Trophoblast cell (in vitro differentiated cells and primary cell): ENCODE results near the gene PSENEN.

Experiments used
- DNase-seq, 2 donors: peaks; one replicate each; pipeline ENCODE4 v3.0.0-alpha.2; 2016
- H2AFZ ChIP-seq: 2 replicates; pipeline ENCODE4 v1.6.1; 2013; ENCODE audit warnings: low read length, moderate library complexity, mild to moderate bottlenecking; ENCODE audit not compliant: insufficient read depth, poor library complexity
- H2AK5ac ChIP-seq: 2 replicates; pipeline ENCODE4 v1.6.1; 2013; ENCODE audit warnings: mild to moderate bottlenecking, low read length
- H2BK120ac ChIP-seq: 2 replicates; pipeline ENCODE4 v1.6.1; 2013; ENCODE audit warnings: low read length, mild to moderate bottlenecking, moderate library complexity; ENCODE audit not compliant: insufficient read depth, poor library complexity
- H2BK12ac ChIP-seq: 2 replicates; pipeline ENCODE4 v1.6.1; 2013; ENCODE audit warnings: mild to moderate bottlenecking, low read length, moderate library complexity
- H2BK5ac ChIP-seq: 2 replicates; pipeline ENCODE4 v1.6.1; 2013; ENCODE audit warnings: low read length, low read depth, moderate library complexity, mild to moderate bottlenecking; ENCODE audit not compliant: poor library complexity
- H3K14ac ChIP-seq: 2 replicates; pipeline ENCODE4 v1.6.1; 2013; ENCODE audit warnings: mild to moderate bottlenecking, low read length
- H3K18ac ChIP-seq: 2 replicates; pipeline ENCODE4 v1.6.1; 2013; ENCODE audit warnings: mild to moderate bottlenecking, low read length
- H3K23ac ChIP-seq: 2 replicates; pipeline ENCODE4 v1.6.1; 2013; ENCODE audit warnings: low read length
- H3K27ac ChIP-seq: 2 replicates; pipeline ENCODE4 v1.5.1; 2013; ENCODE audit warnings: low read depth, mild to moderate bottlenecking, inconsistent platforms, low read length, moderate library complexity
- H3K27me3 ChIP-seq: 2 replicates; pipeline ENCODE4 v1.6.1; 2013; ENCODE audit warnings: inconsistent platforms, mild to moderate bottlenecking, low read length, moderate library complexity; ENCODE audit not compliant: insufficient read depth
- H3K36me3 ChIP-seq, 2 experiments: 1 replicate in 1 of 2; 2 replicates in 1 of 2; pipeline ENCODE4 v1.6.1; 2013; ENCODE audit warnings: low read length in 2 of 2, mild to moderate bottlenecking in 2 of 2, moderate library complexity in 1 of 2; ENCODE audit not compliant: insufficient read depth in 2 of 2, control insufficient read depth in 1 of 2
- H3K4ac ChIP-seq: 2 replicates; pipeline ENCODE4 v1.6.1; 2013; ENCODE audit warnings: low read depth, mild to moderate bottlenecking, low read length, moderate library complexity
- H3K4me1 ChIP-seq, 2 experiments: 1 replicate in 1 of 2; 2 replicates in 1 of 2; pipeline ENCODE4 v1.6.1; 2013; ENCODE audit warnings: low read length in 2 of 2, mild to moderate bottlenecking in 2 of 2, moderate library complexity in 1 of 2; ENCODE audit not compliant: insufficient read depth in 2 of 2, control insufficient read depth in 1 of 2
- H3K4me2 ChIP-seq: 2 replicates; pipeline ENCODE4 v1.6.1; 2013; ENCODE audit warnings: inconsistent platforms, mild to moderate bottlenecking, low read length, moderate library complexity
- H3K4me3 ChIP-seq: 2 replicates; pipeline ENCODE4 v1.5.1; 2013; ENCODE audit warnings: mild to moderate bottlenecking, low read depth, low read length, inconsistent platforms
- H3K79me1 ChIP-seq: one replicate; pipeline ENCODE4 v1.6.1; 2013; ENCODE audit warnings: low read length
- H3K79me2 ChIP-seq: 2 replicates; pipeline ENCODE4 v1.6.1; 2013; ENCODE audit warnings: low read length, mild to moderate bottlenecking; ENCODE audit not compliant: control insufficient read depth, insufficient read depth, poor library complexity
- H3K9ac ChIP-seq: 2 replicates; pipeline ENCODE4 v1.6.1; 2013; ENCODE audit warnings: mild to moderate bottlenecking, low read length
- H3K9me3 ChIP-seq: 2 replicates; pipeline ENCODE4 v1.6.1; 2013; ENCODE audit warnings: low read depth, mild to moderate bottlenecking, control low read depth, inconsistent platforms, low read length; ENCODE audit not compliant: insufficient read depth
- H4K12ac ChIP-seq: 2 replicates; pipeline ENCODE4 v1.6.1; 2013; ENCODE audit warnings: low read depth, mild to moderate bottlenecking, low read length, moderate library complexity
- H4K8ac ChIP-seq: 2 replicates; pipeline ENCODE4 v1.6.1; 2013; ENCODE audit warnings: low read depth, mild to moderate bottlenecking, low read length, moderate library complexity
- H4K91ac ChIP-seq: one replicate; pipeline ENCODE4 v1.6.1; 2013; ENCODE audit warnings: low read depth, mild to moderate bottlenecking, low read length, moderate library complexity
- WGBS: extraction: QIAGEN DNeasy Blood & Tissue Kit; methylation state at CpG from one replicate; pipeline ENCODE4 v1.1.7; 2013; ENCODE audit warnings: missing lambda C conversion rate; ENCODE audit not compliant: insufficient read length, insufficient coverage; ENCODE audit errors: extremely low coverage; 5-methylcytosine and 5-hydroxymethylcytosine counted together

The PSENEN gene

DNA sequence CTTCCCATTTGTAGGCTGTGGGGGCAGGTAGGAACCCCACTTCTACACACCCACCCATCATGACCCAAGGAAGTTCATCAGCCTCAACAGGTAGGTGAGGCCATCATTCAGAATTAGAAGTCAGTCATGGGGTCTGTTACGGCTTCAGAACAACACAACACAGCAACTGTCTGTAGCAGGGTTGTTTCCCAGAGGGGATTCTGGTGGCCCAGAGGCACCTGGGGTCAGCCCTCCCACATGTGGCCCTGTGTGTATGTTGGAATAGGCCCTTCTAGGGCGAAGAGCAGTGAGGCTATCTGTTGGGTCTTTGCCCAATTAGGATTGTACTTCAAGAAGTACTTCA, 6.6 kb upstream of the PSENEN start:
- H4K91ac ChIP-seq, result no peak overlapping the region
- no peaks in the 10 kb centered on the region for H3K79me2 ChIP-seq
- peaks cover 50 to 52% of the 10 kb centered on the region in 2 experiments for H3K36me3 ChIP-seq
- H3K18ac ChIP-seq, result no peak overlapping the region
- DNase-seq, result no peak
- H3K79me1 ChIP-seq, result peaks cover 3% of the 10 kb centered on the region
- H4K12ac ChIP-seq, result no peak overlapping the region
- H3K14ac ChIP-seq, result no peak overlapping the region
- no peak overlapping the region for H3K27ac ChIP-seq
- H3K4me1 ChIP-seq, result peaks cover 5% of the 10 kb centered on the region in 2 experiments
- no peak overlapping the region for H3K23ac ChIP-seq
- H2AFZ ChIP-seq, result no peak overlapping the region
- no peak overlapping the region for H3K4me3 ChIP-seq
- no CpG with 5 or more reads among the region's 2 CpGs for WGBS
- H3K4me2 ChIP-seq, result no peak overlapping the region
- H3K9me3 ChIP-seq, result no peaks in the 10 kb centered on the region
- H3K4ac ChIP-seq, result no peak overlapping the region
- H3K9ac ChIP-seq, result no peak overlapping the region
- H2AK5ac ChIP-seq, result no peak overlapping the region
- no peak overlapping the region for H2BK5ac ChIP-seq
- H2BK120ac ChIP-seq, result no peak overlapping the region
- H2BK12ac ChIP-seq, result no peak overlapping the region
- no peak overlapping the region for H4K8ac ChIP-seq
- no peaks in the 10 kb centered on the region for H3K27me3 ChIP-seq

DNA sequence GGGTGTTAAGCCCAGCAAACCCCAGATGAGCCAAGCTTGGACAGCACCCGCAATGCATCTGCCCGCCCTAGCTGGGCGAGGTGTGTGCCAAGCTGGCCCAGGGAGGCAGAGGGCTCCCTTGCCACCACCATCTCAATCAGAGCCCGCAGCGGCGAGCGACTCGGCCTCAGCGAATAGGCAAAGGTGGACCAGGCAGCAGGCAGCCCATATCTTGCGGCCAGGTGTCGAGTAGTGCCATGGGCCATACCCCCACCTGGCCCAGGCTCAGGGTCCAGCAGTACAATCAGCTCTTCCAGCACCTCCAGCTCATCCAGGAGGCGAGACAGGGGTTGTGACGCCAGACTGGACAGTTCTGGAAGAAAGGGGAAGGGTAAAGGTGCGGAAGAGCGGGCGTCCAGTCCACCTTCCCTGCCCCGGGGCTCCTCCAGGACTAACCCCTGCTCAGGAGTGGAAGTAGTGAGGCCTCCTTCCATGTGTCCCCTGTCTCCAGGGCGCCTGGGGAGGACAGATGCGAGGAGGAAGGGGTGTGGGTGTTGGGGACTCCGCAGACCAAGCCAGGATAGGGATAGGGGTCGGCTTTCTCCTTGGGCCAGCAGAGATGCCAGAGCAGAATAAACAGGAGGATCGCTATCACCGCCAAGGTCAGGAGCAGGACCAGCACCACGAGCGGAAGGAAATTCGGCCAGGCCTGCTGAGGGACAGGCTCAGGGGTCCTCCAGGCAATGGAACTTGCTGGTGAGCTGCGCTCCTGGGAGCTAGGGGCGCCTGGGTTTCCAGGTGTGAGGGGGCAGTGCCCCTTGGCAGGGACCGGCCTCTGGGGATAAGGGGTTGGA, 6.0 kb upstream of the PSENEN start:
- no peak overlapping the region for H3K18ac ChIP-seq
- H3K23ac ChIP-seq, result no peak overlapping the region
- no peak overlapping the region for H2AK5ac ChIP-seq
- H3K4me3 ChIP-seq, result no peak overlapping the region
- peaks cover 7 to 10% of the 10 kb centered on the region in 2 experiments for H3K4me1 ChIP-seq
- peaks cover 43 to 46% of the 10 kb centered on the region in 2 experiments for H3K36me3 ChIP-seq
- no peak overlapping the region for H2BK5ac ChIP-seq
- peaks cover 1% of the 10 kb centered on the region for H3K9me3 ChIP-seq
- H3K4ac ChIP-seq, result no peak overlapping the region
- peak overlapping the region; percentile 13 for H3K9ac ChIP-seq
- no peak overlapping the region for H2BK120ac ChIP-seq
- H3K79me1 ChIP-seq, result no peaks in the 10 kb centered on the region
- H3K79me2 ChIP-seq, result no peaks in the 10 kb centered on the region
- no peak overlapping the region for H4K91ac ChIP-seq
- no peak overlapping the region for H4K8ac ChIP-seq
- no peak overlapping the region for H4K12ac ChIP-seq
- H2BK12ac ChIP-seq, result no peak overlapping the region
- H3K4me2 ChIP-seq, result peak overlapping the region; percentile 95
- no peaks in the 10 kb centered on the region for H3K27me3 ChIP-seq
- no peak overlapping the region for H3K14ac ChIP-seq
- no peak overlapping the region for H2AFZ ChIP-seq
- no CpG with 5 or more reads among the region's 29 CpGs for WGBS
- no peak for DNase-seq
- peak overlapping the region; percentile 44 for H3K27ac ChIP-seq

DNA sequence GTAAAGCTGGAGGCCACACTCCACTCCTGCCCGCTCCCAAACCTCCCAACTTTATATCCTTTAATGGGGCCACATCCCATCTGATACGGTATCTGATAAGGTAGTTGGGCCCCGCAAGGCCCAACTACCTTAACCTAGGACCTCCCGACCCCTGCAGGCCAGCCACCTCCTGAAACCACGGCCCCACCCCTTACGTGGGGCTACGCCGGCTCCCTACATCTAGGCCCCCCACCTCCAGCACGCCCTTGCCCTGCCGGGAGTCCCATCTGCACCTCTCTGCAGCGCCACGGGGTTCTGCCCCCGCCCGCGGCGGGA, 5.4 kb upstream of the PSENEN start:
- no peak overlapping the region for H2BK120ac ChIP-seq
- no peaks in the 10 kb centered on the region for H3K27me3 ChIP-seq
- H4K12ac ChIP-seq, result no peak overlapping the region
- peaks cover 2% of the 10 kb centered on the region for H3K79me1 ChIP-seq
- no peak overlapping the region for H4K91ac ChIP-seq
- peak overlapping the region; percentile 18 for H2AFZ ChIP-seq
- peak overlapping the region; percentile 74 for H3K9ac ChIP-seq
- no peak overlapping the region for H3K18ac ChIP-seq
- H3K36me3 ChIP-seq, result peaks cover 38 to 40% of the 10 kb centered on the region in 2 experiments
- H3K4me2 ChIP-seq, result peak overlapping the region; percentile 95
- peak overlapping the region; percentile 74 for H3K4me3 ChIP-seq
- H3K23ac ChIP-seq, result no peak overlapping the region
- no peak overlapping the region for H2BK12ac ChIP-seq
- no peak overlapping the region for H2AK5ac ChIP-seq
- H3K9me3 ChIP-seq, result peaks cover 3% of the 10 kb centered on the region
- no peak overlapping the region for H2BK5ac ChIP-seq
- H4K8ac ChIP-seq, result no peak overlapping the region
- no peak overlapping the region for H3K4ac ChIP-seq
- DNase-seq, result no peak
- peak overlapping the region; percentile 44 for H3K27ac ChIP-seq
- no CpG with 5 or more reads among the region's 16 CpGs for WGBS
- H3K79me2 ChIP-seq, result no peaks in the 10 kb centered on the region
- no peak overlapping the region for H3K14ac ChIP-seq
- H3K4me1 ChIP-seq, result peaks cover 9 to 12% of the 10 kb centered on the region in 2 experiments

DNA sequence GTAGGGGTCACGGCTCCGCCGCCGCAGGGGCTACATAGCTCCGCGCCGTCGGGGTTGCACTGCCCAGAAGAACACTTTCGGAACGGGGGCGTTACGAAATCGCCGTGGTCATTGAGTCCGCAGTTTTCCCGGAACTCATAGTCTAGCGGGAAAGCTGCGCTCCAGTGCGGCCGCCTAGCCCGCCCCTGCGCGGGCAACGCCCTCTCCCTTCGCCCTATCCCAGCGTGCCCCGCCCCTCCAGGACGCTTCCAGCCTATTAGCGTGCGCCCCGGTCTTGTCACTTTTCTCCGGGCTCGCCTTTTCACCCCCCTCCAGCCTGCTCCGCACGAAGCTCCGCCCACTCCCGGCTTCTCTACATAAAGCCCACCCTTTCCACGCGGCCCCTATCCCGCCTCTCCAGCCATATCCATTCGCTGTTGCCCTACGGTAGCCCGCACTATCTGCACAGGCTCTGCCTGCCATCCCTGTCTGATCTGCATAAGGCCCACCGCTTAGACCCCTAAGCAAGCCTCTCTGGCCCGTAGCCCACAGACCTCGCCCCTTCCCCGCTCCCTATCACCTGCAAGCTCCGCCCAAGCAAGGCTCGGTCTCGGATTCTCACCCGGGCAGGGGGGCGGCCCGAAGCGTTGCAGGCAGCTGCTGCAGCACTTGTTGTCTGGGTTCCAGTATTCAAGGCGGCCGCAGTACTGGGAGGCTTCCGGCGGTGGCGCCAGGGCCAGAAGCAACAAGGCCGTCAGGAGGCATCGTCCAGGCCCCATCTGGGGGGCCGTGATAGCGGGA, 4.8 kb upstream of the PSENEN start:
- peaks cover 9 to 12% of the 10 kb centered on the region in 2 experiments for H3K4me1 ChIP-seq
- H3K36me3 ChIP-seq, result peaks cover 32 to 35% of the 10 kb centered on the region in 2 experiments
- H4K91ac ChIP-seq, result peak overlapping the region; percentile 29
- peak overlapping the region; percentile 74 for H3K9ac ChIP-seq
- DNase-seq, result peak; percentile 99
- peak overlapping the region; percentile 83 for H4K8ac ChIP-seq
- peaks cover 4% of the 10 kb centered on the region for H3K79me1 ChIP-seq
- peak overlapping the region; percentile 18 for H2AFZ ChIP-seq
- no peak overlapping the region for H2BK12ac ChIP-seq
- H4K12ac ChIP-seq, result no peak overlapping the region
- no peaks in the 10 kb centered on the region for H3K27me3 ChIP-seq
- H2BK120ac ChIP-seq, result no peak overlapping the region
- H3K27ac ChIP-seq, result peak overlapping the region; percentile 87
- H3K23ac ChIP-seq, result no peak overlapping the region
- peak overlapping the region; percentile 26 for H3K14ac ChIP-seq
- no peaks in the 10 kb centered on the region for H3K79me2 ChIP-seq
- H3K4me2 ChIP-seq, result peak overlapping the region; percentile 95
- no peak overlapping the region for H3K4ac ChIP-seq
- H3K18ac ChIP-seq, result no peak overlapping the region
- no CpG with 5 or more reads among the region's 63 CpGs for WGBS
- no peak overlapping the region for H2BK5ac ChIP-seq
- peaks cover 3% of the 10 kb centered on the region for H3K9me3 ChIP-seq
- H3K4me3 ChIP-seq, result peak overlapping the region; percentile 74
- H2AK5ac ChIP-seq, result no peak overlapping the region
